SW 1271 (cell line): ENCODE measurements around the gene ANAPC16.
"Not testable (repeated sequence)": the region's sequence is repeated elsewhere in the genome, so short reads cannot be mapped to it uniquely, and the experiment has no call there.

Experiments used
- DNase-seq, 2 experiments: peaks; one replicate each; lab custom pipeline; 2025; lab: John Stamatoyannopoulos, UW

The ANAPC16 gene

DNA sequence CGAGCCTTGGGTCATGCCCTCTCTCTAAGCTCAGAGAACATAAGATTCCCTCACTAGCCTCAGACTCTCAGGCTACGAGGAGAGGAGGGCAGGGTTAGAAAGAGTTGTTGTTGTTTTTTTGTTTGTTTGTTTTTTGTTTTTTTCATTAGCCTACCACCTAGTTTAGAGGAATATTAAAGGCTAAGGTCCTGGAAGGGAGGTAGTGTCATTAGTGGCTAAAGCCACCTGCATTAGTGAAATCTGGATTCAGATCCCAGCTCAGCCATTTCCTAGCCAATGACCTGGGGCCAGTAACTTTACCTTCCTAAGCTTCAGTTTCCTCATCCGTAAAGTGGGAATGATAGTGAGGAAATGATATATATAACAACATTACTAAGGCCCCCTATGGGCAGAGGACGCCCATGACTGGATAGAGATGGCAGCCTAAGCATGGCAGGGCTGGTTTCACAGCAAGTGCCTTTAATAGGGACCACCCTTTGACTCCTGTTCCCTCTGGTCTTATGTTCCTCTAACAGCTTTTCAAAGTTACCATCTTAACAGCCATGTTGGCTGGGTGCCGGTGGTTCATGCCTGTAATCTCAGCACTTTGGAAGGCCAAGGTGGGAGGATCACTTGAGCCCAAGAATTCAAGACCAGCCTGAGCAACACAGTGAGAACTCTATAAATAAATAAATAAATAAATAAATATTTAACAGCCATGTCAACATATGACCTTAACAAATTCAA, 63.0 kb downstream of the ANAPC16 start:
- DNase-seq = no peak

GRCh38 chr10:72279587-72279986, 63.8 kb downstream of the ANAPC16 start:
- not testable (repeated sequence) for DNase-seq

GRCh38 chr10:72283131-72283530, 67.3 kb downstream of the ANAPC16 start:
- DNase-seq = no peak
